HepG2 (cell line): Measurements from ENCODE around the gene TEX19. TPM values are rescaled to one million over a fixed set of nuclear protein-coding genes. Genes with fewer than 3 reads are reported as not detected.
A peak's percentile ranks its signal among the peaks of the same experiment; 100 is the strongest.

ENCODE experiments used
- ESRRA ChIP-seq: sonication (generic); formaldehyde crosslinking; IDR thresholded peaks from 2 replicates; pipeline ENCODE4 v1.5.1; 2020; ENCODE audit warnings: mild to moderate bottlenecking, low read depth, missing genetic modification reagents
- GATA4 ChIP-seq: sonication (generic); IDR thresholded peaks from 2 replicates; pipeline ENCODE4 v1.6.1; 2016; ENCODE audit warnings: antibody characterized with exemption, low read depth, borderline replicate concordance
- IKZF1 ChIP-seq: fragments of 450-650 bp; IDR thresholded peaks from 2 replicates; pipeline ENCODE4 v1.7.1; 2016
- IRX3 ChIP-seq: sonication (generic); formaldehyde crosslinking; IDR thresholded peaks from 2 replicates; pipeline ENCODE4 v1.8.1; 2023; ENCODE audit warnings: mild to moderate bottlenecking, low read depth, missing genetic modification reagents, borderline replicate concordance
- MEIS1 ChIP-seq: sonication (generic); formaldehyde crosslinking; IDR thresholded peaks from 2 replicates; pipeline ENCODE4 v1.9.0; 2021; ENCODE audit warnings: mild to moderate bottlenecking, missing genetic modification reagents, moderate library complexity, borderline replicate concordance
- MYC ChIP-seq: sonication (generic); formaldehyde crosslinking; IDR thresholded peaks from 2 replicates; pipeline ENCODE4 v1.9.0; 2021; ENCODE audit warnings: missing genetic modification reagents, borderline replicate concordance
- NCOR1 ChIP-seq: fragments of 200-600 bp; sonication (generic); IDR thresholded peaks from 2 replicates; pipeline ENCODE4 v1.7.0; 2017; ENCODE audit warnings: antibody characterized with exemption, low read length, borderline replicate concordance
- REXO4 ChIP-seq: sonication (generic); formaldehyde crosslinking; IDR thresholded peaks from 2 replicates; pipeline ENCODE4 v1.8.0; 2022; ENCODE audit warnings: missing genetic modification reagents, mild to moderate bottlenecking, borderline replicate concordance
- RFXANK ChIP-seq: IDR thresholded peaks from 2 replicates; pipeline ENCODE4 v1.6.1; 2016
- RORA ChIP-seq: sonication (generic); formaldehyde crosslinking; IDR thresholded peaks from 2 replicates; pipeline ENCODE4 v1.5.0; 2020; ENCODE audit warnings: mild to moderate bottlenecking, missing genetic modification reagents, moderate library complexity
- SOX6 ChIP-seq, 2 experiments: fragments of 450-650 bp in 1 of 2; sonication (generic) in 1 of 2; formaldehyde crosslinking in 1 of 2; IDR thresholded peaks; 2 replicates each; pipeline versions ENCODE4 v1.4.0 to v1.6.1; 2017 to 2020; ENCODE audit warnings: antibody characterized with exemption in 1 of 2, mild to moderate bottlenecking in 1 of 2, missing genetic modification reagents in 1 of 2
- SPEN ChIP-seq: sonication (generic); formaldehyde crosslinking; IDR thresholded peaks from 2 replicates; pipeline ENCODE4 v1.5.1; 2020; ENCODE audit warnings: low read depth, mild to moderate bottlenecking, missing genetic modification reagents
- U2AF2 ChIP-seq: fragments of 200-400 bp; formaldehyde crosslinking; IDR thresholded peaks from 2 replicates; pipeline ENCODE4 v1.6.1; 2017; ENCODE audit warnings: low read depth, mild to moderate bottlenecking, low read length
- ZFP90 ChIP-seq: sonication (generic); formaldehyde crosslinking; IDR thresholded peaks from 2 replicates; pipeline ENCODE4 v1.8.0; 2022; ENCODE audit warnings: missing genetic modification reagents, mild to moderate bottlenecking, inconsistent platforms, borderline replicate concordance
- ZFY ChIP-seq: sonication (generic); formaldehyde crosslinking; IDR thresholded peaks from 2 replicates; pipeline ENCODE4 v1.4.0; 2020; ENCODE audit warnings: missing genetic modification reagents
- ZNF296 ChIP-seq: sonication (generic); formaldehyde crosslinking; conservative IDR thresholded peaks from 2 replicates; pipeline ENCODE4 v1.5.0; 2020; ENCODE audit warnings: mild to moderate bottlenecking, missing genetic modification reagents
- ZNF672 ChIP-seq: sonication (generic); formaldehyde crosslinking; IDR thresholded peaks from 2 replicates; pipeline ENCODE4 v1.8.1; 2022; ENCODE audit warnings: missing genetic modification reagents
- polyA plus RNA-seq, 8 experiments: library from polyadenylated mRNA; depleted of rRNA in 3 of 8; stranded (reverse) in 7 of 8; unstranded in 1 of 8; fragments of >200 nt; fragmentation: Illumina TruSeq in 4 of 8; extraction: Trizol in 4 of 8; gene quantifications; 2 replicates each; pipeline versions ENCODE4 v1.2.1 to v1.2.3, GENCODE V29; 2011 to 2016; ENCODE audit warnings: low read depth in 4 of 8, missing spikeins in 1 of 8, mixed read lengths in 1 of 8; ENCODE audit not compliant: insufficient read depth in 1 of 8
- total RNA-seq, 5 experiments: library from RNA; depleted of rRNA; stranded (reverse); fragments of >200 nt; fragmentation: Illumina TruSeq; extraction: Trizol; gene quantifications; 2 replicates each; pipeline ENCODE4 v1.2.3, GENCODE V29; 2016; ENCODE audit warnings: low read depth in 1 of 5
- TF ChIP-seq, protein P1 (sequence below): sonication (generic); formaldehyde crosslinking; conservative IDR thresholded peaks from 2 replicates; pipeline ENCODE4 v1.4.0; 2020; ENCODE audit warnings: missing genetic modification reagents
- TF ChIP-seq, protein P2 (sequence below): sonication (generic); formaldehyde crosslinking; IDR thresholded peaks from 2 replicates; pipeline ENCODE4 v1.4.0; 2020; ENCODE audit warnings: missing genetic modification reagents, mild to moderate bottlenecking, borderline replicate concordance
- TF ChIP-seq, protein P3 (sequence below): sonication (generic); formaldehyde crosslinking; IDR thresholded peaks from 2 replicates; pipeline ENCODE4 v1.5.1; 2020; ENCODE audit warnings: mild to moderate bottlenecking, missing genetic modification reagents
- TF ChIP-seq, protein P4 (sequence below): sonication (generic); formaldehyde crosslinking; IDR thresholded peaks from 2 replicates; pipeline ENCODE4 v1.4.0; 2020; ENCODE audit warnings: missing genetic modification reagents, borderline replicate concordance

Gene TEX19
- total and polyA plus RNA-seq, 2 of the 13 experiments (the other 11 are each of a cell fraction or from before 2014, with no cell fraction given): 1.3 to 6.0 TPM

DNA sequence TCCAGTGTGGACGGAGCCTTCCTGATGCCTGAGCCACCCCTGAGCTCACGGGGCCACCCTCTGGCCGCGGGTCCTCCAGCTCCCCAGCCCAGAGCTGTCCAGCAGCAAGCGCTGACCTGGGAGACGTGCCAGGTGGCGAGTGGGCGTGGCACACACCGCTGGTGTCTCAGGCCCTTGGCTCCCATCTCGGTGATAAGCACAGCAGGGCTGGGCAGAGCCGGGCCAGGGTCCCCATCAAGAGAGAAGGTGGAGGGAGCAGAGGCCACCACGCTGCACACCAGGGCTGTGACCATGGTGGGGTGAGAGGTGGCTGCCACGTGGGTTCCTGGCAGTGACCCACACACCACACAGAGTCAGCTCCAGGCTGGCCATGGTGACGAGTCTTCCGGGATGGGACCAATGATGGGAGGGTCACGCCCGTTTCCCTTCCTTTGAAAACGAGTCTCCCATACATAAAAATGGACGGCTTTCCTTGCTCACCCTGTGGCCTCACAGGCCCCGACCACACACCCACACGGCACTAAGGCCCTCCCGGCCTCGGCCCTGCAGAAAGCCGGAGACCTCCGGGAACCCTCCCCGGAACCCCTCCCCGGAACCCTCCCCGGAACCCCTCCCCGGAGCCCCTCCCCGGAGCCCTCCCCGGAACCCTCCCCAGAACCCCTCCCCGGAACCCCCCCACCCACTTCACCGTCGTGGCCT lies 29.3 kb downstream of the TEX19 start (continued):
- TF ChIP-seq ZFP90 (CRISPR knock-in tag): 0 out of 2 replicates have a peak, but pooled peaks have one; percentile 70
- peak; percentile 69 for TF ChIP-seq SPEN
- peak; percentile 72 for TF ChIP-seq MYC (CRISPR knock-in tag)
- TF ChIP-seq, protein P1, sequence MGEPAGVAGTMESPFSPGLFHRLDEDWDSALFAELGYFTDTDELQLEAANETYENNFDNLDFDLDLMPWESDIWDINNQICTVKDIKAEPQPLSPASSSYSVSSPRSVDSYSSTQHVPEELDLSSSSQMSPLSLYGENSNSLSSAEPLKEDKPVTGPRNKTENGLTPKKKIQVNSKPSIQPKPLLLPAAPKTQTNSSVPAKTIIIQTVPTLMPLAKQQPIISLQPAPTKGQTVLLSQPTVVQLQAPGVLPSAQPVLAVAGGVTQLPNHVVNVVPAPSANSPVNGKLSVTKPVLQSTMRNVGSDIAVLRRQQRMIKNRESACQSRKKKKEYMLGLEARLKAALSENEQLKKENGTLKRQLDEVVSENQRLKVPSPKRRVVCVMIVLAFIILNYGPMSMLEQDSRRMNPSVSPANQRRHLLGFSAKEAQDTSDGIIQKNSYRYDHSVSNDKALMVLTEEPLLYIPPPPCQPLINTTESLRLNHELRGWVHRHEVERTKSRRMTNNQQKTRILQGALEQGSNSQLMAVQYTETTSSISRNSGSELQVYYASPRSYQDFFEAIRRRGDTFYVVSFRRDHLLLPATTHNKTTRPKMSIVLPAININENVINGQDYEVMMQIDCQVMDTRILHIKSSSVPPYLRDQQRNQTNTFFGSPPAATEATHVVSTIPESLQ (CRISPR knock-in tag): no peak
- TF ChIP-seq GATA4: no peak
- TF ChIP-seq REXO4: no peak
- peak; percentile 85; the same call in 1 of the 2 replicates for TF ChIP-seq ZNF296 (CRISPR knock-in tag)
- TF ChIP-seq ZFY (CRISPR knock-in tag): no peak
- no peak for TF ChIP-seq ZNF672 (CRISPR knock-in tag)
- no peak for TF ChIP-seq ESRRA (CRISPR knock-in tag)
- TF ChIP-seq RORA (CRISPR knock-in tag): no peak
- TF ChIP-seq, protein P2, sequence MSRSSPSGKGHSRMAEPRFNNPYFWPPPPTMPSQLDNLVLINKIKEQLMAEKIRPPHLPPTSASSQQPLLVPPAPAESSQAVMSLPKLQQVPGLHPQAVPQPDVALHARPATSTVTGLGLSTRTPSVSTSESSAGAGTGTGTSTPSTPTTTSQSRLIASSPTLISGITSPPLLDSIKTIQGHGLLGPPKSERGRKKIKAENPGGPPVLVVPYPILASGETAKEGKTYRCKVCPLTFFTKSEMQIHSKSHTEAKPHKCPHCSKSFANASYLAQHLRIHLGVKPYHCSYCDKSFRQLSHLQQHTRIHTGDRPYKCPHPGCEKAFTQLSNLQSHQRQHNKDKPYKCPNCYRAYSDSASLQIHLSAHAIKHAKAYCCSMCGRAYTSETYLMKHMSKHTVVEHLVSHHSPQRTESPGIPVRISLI (CRISPR knock-in tag): no peak
- no peak for TF ChIP-seq RFXANK (CRISPR knock-in tag)
- TF ChIP-seq U2AF2: no peak
- no peak for TF ChIP-seq SOX6 (IDR thresholded peaks at IDR 0.05)
- no peak for TF ChIP-seq SOX6 (CRISPR knock-in tag; IDR thresholded peaks at IDR 0.05)
- no peak for TF ChIP-seq IKZF1
- TF ChIP-seq, protein P3, sequence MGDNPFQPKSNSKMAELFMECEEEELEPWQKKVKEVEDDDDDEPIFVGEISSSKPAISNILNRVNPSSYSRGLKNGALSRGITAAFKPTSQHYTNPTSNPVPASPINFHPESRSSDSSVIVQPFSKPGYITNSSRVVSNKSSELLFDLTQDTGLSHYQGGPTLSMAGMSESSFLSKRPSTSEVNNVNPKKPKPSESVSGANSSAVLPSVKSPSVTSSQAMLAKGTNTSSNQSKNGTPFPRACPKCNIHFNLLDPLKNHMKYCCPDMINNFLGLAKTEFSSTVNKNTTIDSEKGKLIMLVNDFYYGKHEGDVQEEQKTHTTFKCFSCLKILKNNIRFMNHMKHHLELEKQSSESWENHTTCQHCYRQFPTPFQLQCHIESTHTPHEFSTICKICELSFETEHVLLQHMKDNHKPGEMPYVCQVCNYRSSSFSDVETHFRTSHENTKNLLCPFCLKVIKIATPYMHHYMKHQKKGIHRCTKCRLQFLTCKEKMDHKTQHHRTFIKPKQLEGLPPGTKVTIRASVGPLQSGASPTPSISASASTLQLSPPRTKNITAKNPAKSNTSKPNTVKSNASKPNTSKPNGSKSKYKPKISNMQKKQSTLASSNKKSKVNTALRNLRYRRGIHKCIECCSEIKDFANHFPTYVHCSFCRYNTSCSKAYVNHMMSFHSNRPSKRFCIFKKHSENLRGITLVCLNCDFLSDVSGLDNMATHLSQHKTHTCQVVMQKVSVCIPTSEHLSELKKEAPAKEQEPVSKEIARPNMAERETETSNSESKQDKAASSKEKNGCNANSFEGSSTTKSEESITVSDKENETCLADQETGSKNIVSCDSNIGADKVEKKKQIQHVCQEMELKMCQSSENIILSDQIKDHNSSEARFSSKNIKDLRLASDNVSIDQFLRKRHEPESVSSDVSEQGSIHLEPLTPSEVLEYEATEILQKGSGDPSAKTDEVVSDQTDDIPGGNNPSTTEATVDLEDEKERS (CRISPR knock-in tag): 0 out of 2 replicates have a peak, but pooled peaks have one; percentile 55
- TF ChIP-seq IRX3 (CRISPR knock-in tag): 0 out of 2 replicates have a peak, but pooled peaks have one; percentile 45
- TF ChIP-seq, protein P4, sequence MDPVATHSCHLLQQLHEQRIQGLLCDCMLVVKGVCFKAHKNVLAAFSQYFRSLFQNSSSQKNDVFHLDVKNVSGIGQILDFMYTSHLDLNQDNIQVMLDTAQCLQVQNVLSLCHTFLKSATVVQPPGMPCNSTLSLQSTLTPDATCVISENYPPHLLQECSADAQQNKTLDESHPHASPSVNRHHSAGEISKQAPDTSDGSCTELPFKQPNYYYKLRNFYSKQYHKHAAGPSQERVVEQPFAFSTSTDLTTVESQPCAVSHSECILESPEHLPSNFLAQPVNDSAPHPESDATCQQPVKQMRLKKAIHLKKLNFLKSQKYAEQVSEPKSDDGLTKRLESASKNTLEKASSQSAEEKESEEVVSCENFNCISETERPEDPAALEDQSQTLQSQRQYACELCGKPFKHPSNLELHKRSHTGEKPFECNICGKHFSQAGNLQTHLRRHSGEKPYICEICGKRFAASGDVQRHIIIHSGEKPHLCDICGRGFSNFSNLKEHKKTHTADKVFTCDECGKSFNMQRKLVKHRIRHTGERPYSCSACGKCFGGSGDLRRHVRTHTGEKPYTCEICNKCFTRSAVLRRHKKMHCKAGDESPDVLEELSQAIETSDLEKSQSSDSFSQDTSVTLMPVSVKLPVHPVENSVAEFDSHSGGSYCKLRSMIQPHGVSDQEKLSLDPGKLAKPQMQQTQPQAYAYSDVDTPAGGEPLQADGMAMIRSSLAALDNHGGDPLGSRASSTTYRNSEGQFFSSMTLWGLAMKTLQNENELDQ (CRISPR knock-in tag): 0 out of 2 replicates have a peak, but pooled peaks have one; percentile 8
- no peak for TF ChIP-seq MEIS1 (CRISPR knock-in tag)
- TF ChIP-seq NCOR1: no peak
